ENCODE data around the gene DNAJB5.
"Not testable (repeated sequence)": the region's sequence is repeated elsewhere in the genome, so short reads cannot be mapped to it uniquely, and the experiment has no call there.

DNAJB5 gene

GRCh38 chr9:35010351-35010958, 20.9 kb downstream of the DNAJB5 start:
- in situ Hi-C loops (cut with MboI; ENCODE audit: low pct_unique_long_range_greater_than_20kb, low sequenced_read_pairs, unreplicated experiment), result no loop called here
- DNase-seq (ENCODE audit: low spot score), result no peak
- no peak for TF ChIP-seq CTCF (IDR thresholded peaks at IDR 0.05; ENCODE audit: extremely low read depth, insufficient read depth, missing control alignments)

GRCh38 chr9:35014517-35014916, 25.0 kb downstream of the DNAJB5 start:
- TF ChIP-seq CTCF (IDR thresholded peaks at IDR 0.05; ENCODE audit: extremely low read depth, insufficient read depth, missing control alignments), result no peak
- in situ Hi-C loops (cut with MboI; ENCODE audit: low pct_unique_long_range_greater_than_20kb, low sequenced_read_pairs, unreplicated experiment), result no loop called here
- no peak for DNase-seq (ENCODE audit: low spot score)

GRCh38 chr9:35023443-35023842, 33.9 kb downstream of the DNAJB5 start:
- in situ Hi-C loops (cut with MboI; ENCODE audit: low pct_unique_long_range_greater_than_20kb, low sequenced_read_pairs, unreplicated experiment); DNase-seq (ENCODE audit: low spot score): not testable (repeated sequence)

- no peak for DNase-seq (ENCODE audit: low spot score)
- TF ChIP-seq CTCF (IDR thresholded peaks at IDR 0.05; ENCODE audit: extremely low read depth, insufficient read depth, missing control alignments), result no peak
These were observed 37.1 kb downstream of the DNAJB5 start for GRCh38 chr9:35026671-35027070.

GRCh38 chr9:35027374-35027773, 37.8 kb downstream of the DNAJB5 start:
- in situ Hi-C loops (cut with MboI; ENCODE audit: low pct_unique_long_range_greater_than_20kb, low sequenced_read_pairs, unreplicated experiment), result no loop called here
- TF ChIP-seq CTCF (IDR thresholded peaks at IDR 0.05; ENCODE audit: extremely low read depth, insufficient read depth, missing control alignments), result no peak
- no peak for DNase-seq (ENCODE audit: low spot score)

More at GRCh38 chr9:35026671-35027070, 37.1 kb downstream of the DNAJB5 start:
- in situ Hi-C loops (cut with MboI; ENCODE audit: low pct_unique_long_range_greater_than_20kb, low sequenced_read_pairs, unreplicated experiment), result no loop called here

GRCh38 chr9:35027860-35028259, 38.3 kb downstream of the DNAJB5 start:
- in situ Hi-C loops (cut with MboI; ENCODE audit: low pct_unique_long_range_greater_than_20kb, low sequenced_read_pairs, unreplicated experiment), result no loop called here
- no peak for TF ChIP-seq CTCF (IDR thresholded peaks at IDR 0.05; ENCODE audit: extremely low read depth, insufficient read depth, missing control alignments)
- no peak for DNase-seq (ENCODE audit: low spot score)

GRCh38 chr9:35028341-35028740, 38.8 kb downstream of the DNAJB5 start:
- in situ Hi-C loops (cut with MboI; ENCODE audit: low pct_unique_long_range_greater_than_20kb, low sequenced_read_pairs, unreplicated experiment), result no loop called here
- TF ChIP-seq CTCF (IDR thresholded peaks at IDR 0.05; ENCODE audit: extremely low read depth, insufficient read depth, missing control alignments), result no peak
- no peak for DNase-seq (ENCODE audit: low spot score)

Measured in GM13977 (cell line).